Measurements from ENCODE around the gene FIBCD1.

The FIBCD1 gene

DNA sequence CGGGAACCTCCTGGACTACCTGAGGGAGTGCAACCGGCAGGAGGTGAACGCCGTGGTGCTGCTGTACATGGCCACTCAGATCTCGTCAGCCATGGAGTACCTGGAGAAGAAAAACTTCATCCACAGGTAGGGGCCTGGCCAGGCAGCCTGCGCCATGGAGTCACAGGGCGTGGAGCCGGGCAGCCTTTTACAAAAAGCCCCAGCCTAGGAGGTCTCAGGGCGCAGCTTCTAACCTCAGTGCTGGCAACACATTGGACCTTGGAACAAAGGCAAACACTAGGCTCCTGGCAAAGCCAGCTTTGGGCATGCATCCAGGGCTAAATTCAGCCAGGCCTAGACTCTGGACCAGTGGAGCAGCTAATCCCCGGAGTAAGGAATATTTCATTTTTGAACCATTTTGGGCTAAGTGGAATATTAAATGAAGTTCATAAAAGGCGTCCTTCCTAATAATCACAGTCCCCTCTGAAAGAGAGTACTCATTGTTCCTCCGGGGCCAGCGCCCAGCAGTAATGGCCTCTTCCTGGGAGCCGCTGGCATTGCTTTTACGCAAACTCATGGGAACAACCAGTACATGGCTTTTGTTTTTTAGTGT lies 66.0 kb downstream of the FIBCD1 start:
- no peak for DNase-seq

DNA sequence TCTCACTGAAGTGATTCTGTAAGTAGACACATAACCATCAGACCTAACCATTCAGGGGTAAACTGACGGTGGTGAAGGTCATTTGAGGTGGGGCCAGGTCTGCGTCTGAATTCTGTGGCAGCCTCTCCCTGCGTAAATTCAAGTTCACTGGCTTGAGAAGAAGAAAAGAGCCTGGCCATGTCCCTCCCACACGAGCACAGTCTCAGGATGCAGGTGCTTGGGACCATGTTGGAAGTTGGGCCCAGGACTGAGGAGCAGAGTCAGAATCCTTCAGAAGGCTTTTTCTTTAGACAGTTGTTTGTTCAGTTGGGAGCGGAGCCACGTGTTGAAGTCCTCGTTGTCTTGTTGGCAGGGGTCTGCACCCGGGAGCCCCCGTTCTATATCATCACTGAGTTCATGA lies 66.5 kb downstream of the FIBCD1 start:
- no peak for DNase-seq

DNA sequence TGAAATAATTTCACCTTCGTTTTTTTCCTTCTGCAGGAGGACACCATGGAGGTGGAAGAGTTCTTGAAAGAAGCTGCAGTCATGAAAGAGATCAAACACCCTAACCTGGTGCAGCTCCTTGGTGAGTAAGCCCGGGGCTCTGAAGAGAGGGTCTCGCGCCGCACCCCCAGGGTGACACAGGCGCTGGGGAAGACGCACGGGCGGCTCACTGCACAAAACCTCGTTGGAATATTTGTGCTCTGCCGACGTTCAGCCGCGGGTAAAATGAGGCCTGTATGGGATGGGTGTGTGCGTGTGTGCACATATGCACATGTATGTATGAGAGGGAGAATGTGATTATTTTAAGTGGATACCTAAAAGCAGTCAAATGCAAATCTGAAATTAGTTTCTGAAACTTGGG lies 67.0 kb downstream of the FIBCD1 start:
- DNase-seq, result no peak

- no peak for DNase-seq
These were observed 67.5 kb downstream of the FIBCD1 start for GRCh38 chr9:130871395-130872062.

GRCh38 chr9:130870491-130871381 lies 68.3 kb downstream of the FIBCD1 start:
- no peak for DNase-seq

DNA sequence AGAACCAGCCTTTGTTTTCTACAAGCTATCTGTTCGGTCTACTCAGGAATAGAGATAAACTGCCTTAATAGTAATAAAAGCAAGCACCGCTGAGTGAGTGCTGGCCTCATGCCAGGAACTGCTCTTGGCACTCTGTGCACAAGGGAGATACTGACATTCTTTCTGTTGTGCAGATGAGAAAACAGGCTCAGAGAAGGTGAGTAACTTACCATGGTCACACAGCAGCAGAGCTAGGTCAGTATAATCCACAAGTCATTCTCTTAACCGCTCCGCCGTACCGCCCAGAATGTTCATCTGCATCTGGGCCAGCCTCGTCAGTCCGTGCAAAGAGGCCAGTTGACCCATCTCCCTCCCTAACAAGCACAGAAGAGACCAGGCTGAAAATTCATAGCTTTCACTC lies 69.8 kb downstream of the FIBCD1 start:
- DNase-seq, result no peak

DNA sequence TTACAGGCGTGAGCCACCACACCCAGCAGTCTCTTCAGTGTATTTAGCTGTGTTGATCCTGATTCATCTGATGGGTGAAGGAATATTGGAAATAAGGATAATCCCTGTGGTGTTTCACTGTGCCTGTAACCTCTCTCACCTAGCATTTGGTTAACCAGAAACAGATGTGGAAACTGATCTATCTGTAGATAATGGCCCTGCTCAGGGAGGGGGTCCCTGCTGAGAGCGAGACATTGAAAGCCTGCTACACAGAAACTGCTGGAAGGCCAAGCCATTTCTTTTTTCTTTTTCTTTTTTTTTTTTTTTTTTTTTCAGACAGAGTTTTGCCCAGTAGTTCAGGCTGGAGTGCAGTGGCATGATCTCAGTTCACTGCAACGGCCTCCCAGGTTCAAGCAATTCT lies 70.8 kb downstream of the FIBCD1 start:
- no peak for DNase-seq

- no peak for DNase-seq
These were observed 71.5 kb downstream of the FIBCD1 start for GRCh38 chr9:130867556-130867955.

- DNase-seq, result peak; percentile 57
These were observed 72.5 kb downstream of the FIBCD1 start for GRCh38 chr9:130866474-130866965.

DNA sequence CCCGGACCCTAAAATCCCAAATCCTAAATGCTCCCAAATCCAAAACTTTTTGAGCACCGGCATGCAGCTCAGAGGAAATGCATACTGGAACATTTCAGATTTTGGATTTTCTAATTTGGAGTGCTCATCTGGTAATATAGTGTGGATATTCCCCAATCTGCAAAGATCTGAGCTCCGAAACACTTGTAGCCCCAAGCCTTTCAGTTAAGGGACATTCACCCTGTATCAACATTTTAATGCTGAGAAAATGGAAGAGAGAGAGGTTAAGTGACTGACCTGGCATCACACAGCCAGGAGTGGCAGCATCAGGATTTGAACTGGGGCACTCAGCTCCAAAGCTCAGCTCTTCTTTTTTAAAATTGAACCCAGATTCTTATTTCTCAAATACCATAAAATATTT lies 73.1 kb downstream of the FIBCD1 start:
- DNase-seq, result no peak

- no peak for DNase-seq
These were observed 74.5 kb downstream of the FIBCD1 start for GRCh38 chr9:130864541-130864940.

- DNase-seq, result no peak
These were observed 76.3 kb downstream of the FIBCD1 start for GRCh38 chr9:130862747-130863146.

DNA sequence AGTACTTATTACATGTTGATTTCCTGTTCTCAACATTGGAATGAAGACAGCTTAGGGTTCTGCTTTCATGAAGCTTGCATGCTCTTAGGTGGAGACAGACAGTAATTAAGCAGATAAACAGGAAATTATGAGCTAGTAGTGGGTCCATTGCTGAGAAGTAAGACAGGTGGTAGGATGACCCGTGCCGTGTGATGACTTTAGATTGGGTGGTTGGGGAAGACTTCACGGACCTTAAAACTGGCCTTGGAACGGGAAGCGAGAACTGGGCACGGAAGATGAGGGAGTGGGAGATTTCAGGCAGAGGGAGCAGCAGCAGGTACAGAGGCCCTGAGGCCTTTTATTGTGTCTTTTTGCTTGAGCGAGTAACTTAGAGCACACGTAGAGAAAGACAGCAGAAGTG lies 76.8 kb downstream of the FIBCD1 start:
- DNase-seq, result no peak

DNA sequence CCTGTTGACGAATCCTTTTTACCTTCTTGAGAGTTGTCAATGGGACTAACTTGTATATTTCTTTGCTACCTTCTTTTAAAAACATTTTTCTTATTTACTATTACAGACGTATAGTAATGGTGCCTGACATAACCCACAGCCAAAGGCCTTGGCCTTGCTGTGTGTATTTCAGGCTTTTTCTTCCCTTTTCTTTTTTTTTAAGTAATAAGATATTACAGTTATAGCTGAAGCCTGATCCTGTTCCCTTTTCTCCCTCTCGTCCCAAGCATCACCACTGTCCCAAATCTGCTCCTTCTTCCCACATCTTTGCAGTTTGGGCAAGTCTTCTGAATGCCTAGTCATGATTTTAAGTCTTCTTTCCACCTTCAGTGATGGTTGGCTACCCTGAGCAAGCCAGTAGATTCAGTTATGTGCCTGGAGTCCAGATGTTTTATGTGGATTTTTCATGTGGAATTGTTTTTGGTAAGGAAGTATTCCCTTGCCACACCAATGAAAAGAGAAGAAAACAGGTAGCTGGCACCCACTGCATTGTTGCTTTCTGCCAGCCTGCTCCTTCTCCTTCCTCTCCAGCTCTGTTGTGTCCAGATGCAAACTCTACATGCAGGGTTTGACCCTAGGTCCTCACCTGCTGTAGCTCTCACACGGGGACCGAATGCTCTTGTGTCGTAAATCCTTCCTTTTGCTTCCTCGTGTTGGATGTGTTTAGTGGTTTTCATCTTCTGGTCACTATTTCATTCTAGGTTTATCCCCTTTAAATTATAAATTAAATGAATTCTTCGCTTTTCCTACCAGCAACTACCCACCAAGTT lies 77.5 kb downstream of the FIBCD1 start:
- no peak for DNase-seq

- DNase-seq, result no peak
These were observed 78.4 kb downstream of the FIBCD1 start for GRCh38 chr9:130860458-130861316.

DNA sequence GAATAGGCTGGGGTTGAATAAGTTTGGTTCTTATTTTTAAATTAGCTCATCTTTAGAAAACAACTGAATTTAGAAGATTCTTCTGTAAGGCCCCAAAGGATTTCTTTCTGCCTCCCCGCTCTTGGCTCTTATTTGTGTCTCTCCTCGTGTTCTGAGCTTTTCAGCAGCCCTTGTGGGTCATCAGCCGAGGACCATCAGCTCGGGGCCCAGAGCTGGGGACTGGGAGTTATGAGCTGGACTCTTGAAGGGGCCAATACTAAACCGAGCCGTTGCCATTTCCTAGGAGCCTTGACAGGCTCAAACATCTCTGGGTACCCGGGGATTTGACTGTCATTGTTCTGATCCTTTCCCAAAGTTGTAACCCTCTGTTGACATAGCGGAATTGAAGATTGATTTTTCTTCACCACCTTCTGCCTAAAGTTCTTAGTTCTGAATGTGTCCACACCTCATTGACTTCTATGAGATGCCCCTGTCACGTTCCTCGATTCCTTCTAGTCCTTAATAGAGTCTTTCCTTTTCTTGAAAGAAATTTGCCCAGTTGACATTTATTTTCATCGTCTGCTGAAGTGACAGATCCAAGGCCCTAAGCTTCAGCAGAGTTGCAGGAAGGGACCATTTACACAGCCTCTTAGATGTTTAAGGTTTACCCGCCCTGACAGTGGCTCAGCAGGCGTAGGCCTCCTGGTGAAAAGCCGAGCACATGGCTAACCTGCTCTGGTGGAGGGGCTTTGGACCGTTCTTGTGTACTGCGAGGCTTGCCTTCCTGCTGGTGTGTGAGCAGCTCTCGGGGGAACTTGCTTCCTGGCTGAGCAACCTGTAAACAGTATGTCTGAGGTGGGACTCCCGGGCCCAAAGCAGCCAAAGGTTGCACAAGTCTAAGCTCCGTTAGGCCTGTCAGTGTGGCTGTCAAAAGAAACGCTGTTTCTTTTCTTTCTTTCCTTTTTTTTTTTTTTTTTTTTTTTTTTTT lies 80.0 kb downstream of the FIBCD1 start:
- no peak for DNase-seq

- peak; percentile 43 for DNase-seq
These were observed 80.9 kb downstream of the FIBCD1 start for GRCh38 chr9:130857864-130858738.

DNA sequence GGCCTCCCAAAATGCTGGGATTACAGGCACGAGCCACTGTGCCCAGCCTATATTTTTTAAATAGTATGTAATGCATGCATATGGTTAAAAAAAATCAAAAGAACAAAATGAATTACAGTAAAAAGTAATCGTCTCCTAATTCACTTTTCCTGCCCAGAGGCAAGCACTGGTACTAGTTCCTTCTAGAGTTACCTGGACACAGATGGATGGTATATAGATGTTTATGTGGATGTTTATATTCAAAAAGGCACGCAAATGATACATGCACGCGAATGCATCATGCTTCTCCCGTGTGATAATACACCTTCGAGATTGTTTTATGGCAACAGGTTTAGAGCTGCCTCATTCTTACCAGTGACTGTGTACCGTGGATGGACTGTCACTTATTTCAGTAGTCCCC lies 82.6 kb downstream of the FIBCD1 start:
- DNase-seq, result no peak

DNA sequence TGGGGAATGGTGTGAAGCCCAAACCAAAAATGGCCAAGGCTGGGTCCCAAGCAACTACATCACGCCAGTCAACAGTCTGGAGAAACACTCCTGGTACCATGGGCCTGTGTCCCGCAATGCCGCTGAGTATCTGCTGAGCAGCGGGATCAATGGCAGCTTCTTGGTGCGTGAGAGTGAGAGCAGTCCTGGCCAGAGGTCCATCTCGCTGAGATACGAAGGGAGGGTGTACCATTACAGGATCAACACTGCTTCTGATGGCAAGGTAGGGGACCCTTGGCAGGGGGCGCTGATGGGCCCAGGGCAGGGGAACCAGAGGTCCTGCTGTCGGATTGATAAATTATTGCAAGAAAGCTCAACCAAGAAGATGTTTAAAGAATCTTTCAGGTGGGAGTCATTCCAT lies 84.2 kb downstream of the FIBCD1 start:
- no peak for DNase-seq

- no peak for DNase-seq
These were observed 85.0 kb downstream of the FIBCD1 start for GRCh38 chr9:130854092-130854491.
